NB4 (cell line): ENCODE results near the gene NPPC.

Source experiments
- MYC ChIP-seq: IDR thresholded peaks from 2 replicates; pipeline ENCODE4 v1.6.1; 2011; ENCODE audit warnings: low read depth, low read length
- POLR2A ChIP-seq: IDR thresholded peaks from 2 replicates; pipeline ENCODE4 v1.6.1; 2011; ENCODE audit warnings: mild to moderate bottlenecking; ENCODE audit not compliant: insufficient read length; ENCODE audit errors: extremely low read depth
- TF ChIP-seq, protein P1 (sequence below): IDR thresholded peaks from one replicate; pipeline ENCODE4 v1.5.1; 2012; ENCODE audit warnings: low read depth, low read length
- TF ChIP-seq, protein P2 (sequence below): IDR thresholded peaks from 2 replicates; pipeline ENCODE4 v1.6.1; 2011; ENCODE audit warnings: low read depth, low read length

DNA sequence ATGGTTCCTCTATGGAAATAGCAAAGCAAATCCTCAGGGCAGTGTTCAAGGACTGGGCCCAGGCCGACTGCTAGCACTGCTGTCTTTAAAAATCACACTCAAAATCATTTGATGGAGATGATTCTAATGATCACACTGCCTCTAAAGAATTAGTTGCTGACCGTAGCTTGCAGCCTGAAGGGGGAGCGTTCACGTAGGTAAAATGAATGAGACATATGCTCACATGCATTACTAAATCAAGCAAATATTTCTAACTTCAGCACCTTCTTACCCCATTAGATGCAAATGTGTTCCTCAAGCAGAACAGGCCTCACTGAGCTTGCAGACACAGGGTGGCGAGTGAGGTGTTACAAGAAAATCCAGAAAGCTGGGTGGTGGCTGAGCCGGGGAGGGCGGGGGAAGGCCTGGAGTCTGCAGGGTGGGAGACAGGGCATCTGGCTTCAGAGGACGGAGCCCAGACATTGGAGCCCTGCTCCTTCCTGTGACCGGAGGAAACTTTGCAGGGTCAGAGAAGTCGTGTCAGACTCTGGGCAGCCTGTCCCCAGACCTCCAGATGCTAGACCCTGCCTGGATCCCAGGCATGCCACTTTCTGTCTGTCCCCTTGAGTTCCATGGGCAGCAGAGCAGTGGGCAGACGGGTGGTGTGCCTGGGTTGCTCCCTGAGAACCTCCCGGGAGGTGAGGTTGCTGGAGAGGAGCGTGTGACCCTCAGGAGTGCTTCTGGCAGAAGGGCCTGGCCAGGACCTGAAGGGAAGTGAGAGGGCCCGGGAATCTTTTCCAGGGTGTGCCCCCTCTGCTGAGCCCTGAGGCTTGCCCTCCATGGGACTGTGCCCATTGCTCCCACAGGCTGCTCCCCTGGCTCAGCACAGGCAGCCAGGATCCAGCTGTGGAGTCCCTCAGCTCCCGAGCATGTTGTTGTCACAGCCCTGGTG lies 7.1 kb upstream of the NPPC start:
- TF ChIP-seq, protein P1, sequence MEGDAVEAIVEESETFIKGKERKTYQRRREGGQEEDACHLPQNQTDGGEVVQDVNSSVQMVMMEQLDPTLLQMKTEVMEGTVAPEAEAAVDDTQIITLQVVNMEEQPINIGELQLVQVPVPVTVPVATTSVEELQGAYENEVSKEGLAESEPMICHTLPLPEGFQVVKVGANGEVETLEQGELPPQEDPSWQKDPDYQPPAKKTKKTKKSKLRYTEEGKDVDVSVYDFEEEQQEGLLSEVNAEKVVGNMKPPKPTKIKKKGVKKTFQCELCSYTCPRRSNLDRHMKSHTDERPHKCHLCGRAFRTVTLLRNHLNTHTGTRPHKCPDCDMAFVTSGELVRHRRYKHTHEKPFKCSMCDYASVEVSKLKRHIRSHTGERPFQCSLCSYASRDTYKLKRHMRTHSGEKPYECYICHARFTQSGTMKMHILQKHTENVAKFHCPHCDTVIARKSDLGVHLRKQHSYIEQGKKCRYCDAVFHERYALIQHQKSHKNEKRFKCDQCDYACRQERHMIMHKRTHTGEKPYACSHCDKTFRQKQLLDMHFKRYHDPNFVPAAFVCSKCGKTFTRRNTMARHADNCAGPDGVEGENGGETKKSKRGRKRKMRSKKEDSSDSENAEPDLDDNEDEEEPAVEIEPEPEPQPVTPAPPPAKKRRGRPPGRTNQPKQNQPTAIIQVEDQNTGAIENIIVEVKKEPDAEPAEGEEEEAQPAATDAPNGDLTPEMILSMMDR, result no peak
- TF ChIP-seq POLR2A (no peak), MYC (no peak)
- TF ChIP-seq, protein P2, sequence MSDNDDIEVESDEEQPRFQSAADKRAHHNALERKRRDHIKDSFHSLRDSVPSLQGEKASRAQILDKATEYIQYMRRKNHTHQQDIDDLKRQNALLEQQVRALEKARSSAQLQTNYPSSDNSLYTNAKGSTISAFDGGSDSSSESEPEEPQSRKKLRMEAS, result no peak
